HG02840 (cell line): Measurements from ENCODE around the gene SELENOW.
"Not testable (repeated sequence)": the region's sequence is repeated elsewhere in the genome, so short reads cannot be mapped to it uniquely, and the experiment has no call there.

ENCODE experiments used
- ATAC-seq: cut with Tn5 transposase; IDR thresholded peaks from one replicate; pipeline ENCODE4 v1.9.1; 2021; ENCODE audit warnings: mild to moderate bottlenecking, moderate library complexity, moderate number of reproducible peaks; ENCODE audit not compliant: unreplicated experiment, low FRiP score

Gene SELENOW

DNA sequence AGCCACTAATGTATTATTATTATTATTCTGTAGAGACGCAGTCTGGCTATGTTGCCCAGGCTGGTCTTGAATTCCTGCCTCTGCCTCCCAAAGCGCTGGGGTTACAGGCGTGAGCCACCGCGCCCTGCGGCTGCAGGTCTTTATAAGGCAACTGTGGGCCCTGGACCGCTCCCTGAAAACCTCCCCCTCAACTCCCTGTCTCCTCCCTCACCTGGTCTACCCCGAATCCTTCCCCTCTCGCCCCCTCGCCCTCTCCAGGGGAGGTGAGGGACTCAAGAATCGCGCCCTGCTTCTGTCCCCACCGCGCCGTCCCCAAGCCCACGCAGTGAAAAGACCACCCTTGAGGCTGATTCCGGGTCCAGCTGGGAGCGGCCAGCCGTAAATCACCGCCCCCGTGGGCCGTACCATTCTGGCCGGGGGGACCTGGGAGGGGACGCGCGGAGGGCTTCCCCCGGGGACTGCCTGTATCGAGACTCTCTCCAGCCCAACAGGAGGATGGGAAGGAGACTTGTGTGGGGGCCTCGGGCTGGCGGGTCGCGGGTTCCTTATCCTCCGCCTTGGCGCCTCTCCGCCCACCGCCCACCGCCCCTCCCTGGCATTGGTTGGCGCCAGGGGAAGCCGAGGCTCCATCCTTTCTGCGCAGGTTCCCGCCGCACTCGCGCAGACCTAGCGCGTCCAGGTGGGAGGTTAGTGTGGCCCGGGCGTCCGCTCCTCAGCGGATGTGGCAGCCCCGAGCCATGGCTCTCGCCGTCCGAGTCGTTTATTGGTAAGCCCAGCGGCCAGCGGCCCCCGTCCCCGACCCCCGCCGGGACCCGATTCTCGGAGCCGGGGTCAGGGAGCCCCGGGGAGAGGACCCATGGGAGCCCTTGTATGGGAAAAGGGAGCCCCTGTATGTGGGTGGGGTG, at the start of gene SELENOW:
SELENOW (plus strand) TSS at position 655 of the 905 bp plus-strand sequence; CDS start at position 738, 83 bp downstream.
- ATAC-seq = peak; percentile 74

- ATAC-seq = no peak
These were observed 49.1 kb upstream of the SELENOW start for GRCh38 chr19:47729468-47729798.

- no peak for ATAC-seq
These were observed 48.5 kb upstream of the SELENOW start for GRCh38 chr19:47729799-47730520.

- ATAC-seq = no peak
These were observed 48.0 kb upstream of the SELENOW start for GRCh38 chr19:47730521-47730889.

DNA sequence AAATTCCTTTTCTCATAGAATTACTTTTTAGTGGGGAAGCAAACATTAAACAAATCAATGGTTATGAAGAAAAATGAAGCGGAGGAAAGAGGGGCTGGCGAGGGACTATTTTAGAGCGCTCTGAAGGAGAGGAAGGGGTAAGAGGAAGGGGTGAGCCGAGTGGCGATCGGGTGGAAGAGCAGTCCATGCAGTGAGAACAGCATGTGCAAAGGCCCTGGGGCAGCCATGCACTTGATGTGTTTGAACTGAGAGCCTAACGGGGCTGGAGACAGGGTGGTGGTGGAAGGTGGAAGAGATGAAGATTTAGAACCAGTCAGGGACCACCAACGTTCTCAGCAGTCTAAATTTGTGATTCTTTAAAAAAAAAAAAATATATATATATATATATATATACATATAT, 47.6 kb upstream of the SELENOW start:
- ATAC-seq = no peak

DNA sequence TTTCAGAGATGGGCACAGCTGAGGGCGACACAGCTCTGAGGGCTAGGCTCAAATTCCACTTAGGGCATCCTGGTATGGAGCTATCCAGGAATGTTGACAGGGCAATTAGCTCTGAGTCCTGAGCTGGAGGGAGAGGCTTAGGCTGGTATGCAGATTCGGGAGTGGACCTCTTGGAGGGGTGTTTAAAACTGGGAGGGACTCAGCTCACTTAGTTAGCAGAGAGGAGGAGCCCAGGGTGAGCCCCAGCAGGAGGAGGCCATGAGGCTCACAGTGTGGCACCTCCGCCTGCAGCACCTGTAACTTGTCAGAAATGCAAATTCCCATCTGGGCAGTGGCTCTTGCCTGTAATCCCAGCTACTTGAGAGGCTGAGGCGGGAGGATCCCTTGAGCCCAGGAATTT, 43.4 kb upstream of the SELENOW start:
- ATAC-seq = no peak

GRCh38 chr19:47740866-47741519, 37.5 kb upstream of the SELENOW start:
- ATAC-seq = no peak

GRCh38 chr19:47741544-47742140, 36.9 kb upstream of the SELENOW start:
- no peak for ATAC-seq

GRCh38 chr19:47742634-47743033, 35.9 kb upstream of the SELENOW start:
- no peak for ATAC-seq

GRCh38 chr19:47745010-47745901, 33.2 kb upstream of the SELENOW start, which contains the start of gene NOP53:
Gene NOP53, plus strand, starts transcription at chr19:47745546. Its CDS starts 14 bp downstream, at chr19:47745560.
- peak; percentile 78 for ATAC-seq

- ATAC-seq = not testable (repeated sequence)
These were observed 32.4 kb upstream of the SELENOW start for GRCh38 chr19:47746129-47746528.

DNA sequence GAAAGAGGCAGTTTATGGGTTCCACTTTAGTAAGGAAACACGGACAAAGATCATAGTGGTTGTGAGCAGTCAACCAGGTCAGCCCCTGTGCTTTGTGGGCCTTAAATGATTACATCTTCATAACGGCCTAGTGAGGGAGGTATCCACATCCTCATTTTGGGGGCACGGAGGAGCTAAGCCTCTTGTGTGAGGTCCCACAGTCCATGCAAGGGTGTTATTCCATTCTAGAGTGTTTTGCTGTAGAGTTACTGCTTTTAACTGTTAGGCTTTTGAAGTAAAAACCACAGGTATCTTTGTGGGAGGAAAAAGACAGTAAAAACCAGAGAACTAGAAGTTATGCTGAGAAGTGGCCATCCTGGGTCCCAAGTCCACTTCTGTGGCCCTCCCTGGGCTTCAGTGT, 29.2 kb upstream of the SELENOW start:
- no peak for ATAC-seq

- ATAC-seq = no peak
These were observed 27.8 kb upstream of the SELENOW start for GRCh38 chr19:47750752-47751151.

GRCh38 chr19:47752440-47753211, 25.9 kb upstream of the SELENOW start:
- no peak for ATAC-seq

DNA sequence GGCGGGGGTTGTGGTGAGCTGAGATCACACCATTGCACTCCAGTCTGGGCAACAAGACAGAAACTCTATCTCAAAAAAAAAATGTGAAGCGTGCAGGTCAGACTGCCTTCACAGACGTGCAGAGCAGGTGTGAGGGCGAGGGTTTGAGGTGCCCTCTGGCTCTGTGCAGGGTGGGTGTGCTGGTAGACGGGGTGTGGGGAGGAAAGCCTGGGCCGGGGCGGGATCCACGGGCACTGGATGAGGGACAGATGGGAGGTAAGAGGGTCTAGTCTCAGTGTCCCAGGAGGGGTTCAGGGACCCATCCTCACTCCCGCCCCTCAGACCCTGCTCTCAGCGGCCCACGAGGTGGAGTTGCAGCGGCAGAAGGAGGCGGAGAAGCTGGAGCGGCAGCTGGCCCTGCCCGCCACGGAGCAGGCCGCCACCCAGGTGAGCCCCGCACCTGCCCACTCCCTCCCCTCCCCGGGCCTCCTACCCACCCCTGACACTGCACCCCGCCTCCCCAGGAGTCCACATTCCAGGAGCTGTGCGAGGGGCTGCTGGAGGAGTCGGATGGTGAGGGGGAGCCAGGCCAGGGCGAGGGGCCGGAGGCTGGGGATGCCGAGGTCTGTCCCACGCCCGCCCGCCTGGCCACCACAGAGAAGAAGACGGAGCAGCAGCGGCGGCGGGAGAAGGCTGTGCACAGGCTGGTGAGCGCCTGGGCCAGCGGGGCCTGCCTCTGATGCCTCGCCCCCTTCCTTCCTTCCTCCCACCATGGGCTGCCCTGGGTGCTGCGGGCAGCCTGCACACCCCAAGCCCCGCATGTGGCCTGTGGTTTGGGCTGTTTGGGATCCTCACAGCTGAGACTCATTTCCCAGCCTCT, 24.1 kb upstream of the SELENOW start:
- no peak for ATAC-seq

- ATAC-seq = no peak
These were observed 23.3 kb upstream of the SELENOW start for GRCh38 chr19:47755065-47755761.
